ENCODE measurements around the gene TXNDC11. TPM values are rescaled to one million over a fixed set of nuclear protein-coding genes. Genes with fewer than 3 reads are reported as not detected.
A peak's percentile ranks its signal among the peaks of the same experiment; 100 is the strongest.

The TXNDC11 gene
- total RNA-seq, 2 donors from 2014 or later, result 29.5 to 38.1 TPM

GRCh38 chr16:11633113-11633512 is 109.5 kb downstream of the TXNDC11 start:
- H3K9me3 ChIP-seq, result no peaks in the 10 kb centered on the region
- TF ChIP-seq CTCF (IDR thresholded peaks at IDR 0.05), result no peak
- DNase-seq (ENCODE audit: low spot score), result no peak
- no peaks in the 10 kb centered on the region for H3K27me3 ChIP-seq
- peak overlapping the region in 1 of 2 donors; percentile 73 for H3K27ac ChIP-seq
- no peaks in the 10 kb centered on the region for H3K36me3 ChIP-seq
- peaks cover 0 to 16% of the 10 kb centered on the region in 2 donors for H3K4me1 ChIP-seq
- H3K4me3 ChIP-seq, result no peak overlapping the region

- H3K27ac ChIP-seq, result peak overlapping the region; percentile 20 to 73
- H3K4me3 ChIP-seq, result no peak overlapping the region
- no peaks in the 10 kb centered on the region for H3K9me3 ChIP-seq
- no peaks in the 10 kb centered on the region for H3K36me3 ChIP-seq
- H3K27me3 ChIP-seq, result no peaks in the 10 kb centered on the region
- H3K4me1 ChIP-seq, result peaks cover 0 to 16% of the 10 kb centered on the region in 2 donors
- no peak for TF ChIP-seq CTCF (IDR thresholded peaks at IDR 0.05)
- peak; percentile 75 for DNase-seq (ENCODE audit: low spot score)
Observed at GRCh38 chr16:11632455-11632939, 110.2 kb downstream of the TXNDC11 start.

- no peaks in the 10 kb centered on the region for H3K36me3 ChIP-seq
- DNase-seq (ENCODE audit: low spot score), result no peak
- no peaks in the 10 kb centered on the region for H3K9me3 ChIP-seq
- no peak overlapping the region for H3K4me3 ChIP-seq
- peaks cover 0 to 16% of the 10 kb centered on the region in 2 donors for H3K4me1 ChIP-seq
- H3K27ac ChIP-seq, result no peak overlapping the region
- TF ChIP-seq CTCF (IDR thresholded peaks at IDR 0.05), result no peak
- H3K27me3 ChIP-seq, result no peaks in the 10 kb centered on the region
Observed at GRCh38 chr16:11631214-11631613, 111.4 kb downstream of the TXNDC11 start.

GRCh38 chr16:11630768-11631056 is 111.9 kb downstream of the TXNDC11 start:
- H3K27ac ChIP-seq, result no peak overlapping the region
- H3K27me3 ChIP-seq, result no peaks in the 10 kb centered on the region
- H3K4me3 ChIP-seq, result no peak overlapping the region
- no peak for DNase-seq (ENCODE audit: low spot score)
- no peaks in the 10 kb centered on the region for H3K36me3 ChIP-seq
- peaks cover 0 to 16% of the 10 kb centered on the region in 2 donors for H3K4me1 ChIP-seq
- H3K9me3 ChIP-seq, result no peaks in the 10 kb centered on the region
- TF ChIP-seq CTCF (IDR thresholded peaks at IDR 0.05), result no peak

- Histone ChIP-seq H3K9me3 (no peaks in the 10 kb centered on the region), H3K27me3 (no peaks in the 10 kb centered on the region), H3K36me3 (no peaks in the 10 kb centered on the region), H3K4me1 (peaks cover 0 to 16% of the 10 kb centered on the region in 2 donors), H3K4me3 (no peak overlapping the region), H3K27ac (peak overlapping the region in 1 of 2 donors; percentile 60)
- TF ChIP-seq CTCF (IDR thresholded peaks at IDR 0.05), result no peak
- no peak for DNase-seq (ENCODE audit: low spot score)
Observed at GRCh38 chr16:11630046-11630767, 112.5 kb downstream of the TXNDC11 start.

Other genes starting within 250 kb of the TXNDC11 start
- gene LITAF, start 155.9 kb downstream of the TXNDC11 start, total RNA-seq, result 10 to 100 TPM; 48.1 to 50.7 TPM
- 10 to 100 TPM; 18.9 to 20.0 TPM for gene SNN, start 74.4 kb downstream of the TXNDC11 start, total RNA-seq
- gene ZC3H7A, start 54.4 kb upstream of the TXNDC11 start, total RNA-seq, result 10 to 100 TPM; 29.0 to 32.1 TPM
- 100 to 1,000 TPM in 1 of 2 donors, 10 to 100 TPM in 1; 75.3 to 123 TPM for gene RSL1D1, start 108.7 kb upstream of the TXNDC11 start, total RNA-seq
- gene GSPT1, start 173.1 kb upstream of the TXNDC11 start, total RNA-seq, result 10 to 100 TPM; 59.5 to 62.7 TPM
- gene NPIPB2, start 199.2 kb upstream of the TXNDC11 start, total RNA-seq, result 1 to 10 TPM in 1 of 2 donors, not detected in 1; 3.0 TPM
- not detected for gene TNFRSF17, start 222.4 kb upstream of the TXNDC11 start, total RNA-seq
- 10 to 100 TPM in 1 of 2 donors, 1 to 10 TPM in 1; 7.6 to 11.6 TPM for gene SNX29, start 233.9 kb upstream of the TXNDC11 start, total RNA-seq

All from right atrium auricular region (tissue), 2 donors.